Anterior cingulate cortex (tissue), 58 donors: ENCODE measurements around the gene TTLL11.

Source experiments
- DNase-seq, 58 donors: peaks; one replicate each; lab custom pipeline; 2025; lab: John Stamatoyannopoulos, UW

TTLL11 gene

DNA sequence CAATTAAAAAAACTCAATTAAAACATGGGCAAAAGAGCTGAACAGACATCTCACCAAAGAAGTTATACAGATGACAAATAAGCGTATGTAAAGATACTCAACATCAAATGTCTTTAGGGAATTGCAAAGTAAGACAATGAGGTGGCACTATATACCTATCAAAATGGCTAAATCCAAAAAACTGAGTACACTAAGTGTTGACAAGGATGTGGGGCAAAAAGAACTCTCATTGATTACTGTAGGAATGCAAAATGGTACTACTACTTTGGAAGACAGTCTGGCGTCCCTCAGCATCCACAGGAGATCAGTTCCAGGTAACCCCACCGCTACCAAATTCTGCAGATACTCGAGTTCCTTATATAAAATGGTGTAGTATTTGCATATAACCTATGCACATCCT is 243.6 kb downstream of the TTLL11 start:
- no peak for DNase-seq

DNA sequence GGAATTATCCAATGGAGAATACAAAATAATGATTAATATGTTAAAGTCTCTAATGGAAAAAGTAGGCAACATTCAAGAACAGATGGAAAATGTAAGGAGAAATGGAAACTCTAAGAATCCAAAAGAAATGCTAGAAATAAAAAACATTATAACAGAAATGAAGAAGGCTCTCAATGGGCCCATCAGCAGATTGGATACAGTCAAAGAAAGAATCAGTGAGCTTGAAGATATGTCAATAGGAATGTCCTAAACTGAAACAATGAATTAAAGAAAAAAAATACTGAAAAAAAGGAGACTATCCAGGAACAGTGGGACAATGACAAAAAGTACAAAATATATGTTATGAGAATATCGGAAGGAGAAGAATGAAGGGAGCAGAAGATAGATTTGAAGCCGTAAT is 248.5 kb downstream of the TTLL11 start:
- no peak for DNase-seq

DNA sequence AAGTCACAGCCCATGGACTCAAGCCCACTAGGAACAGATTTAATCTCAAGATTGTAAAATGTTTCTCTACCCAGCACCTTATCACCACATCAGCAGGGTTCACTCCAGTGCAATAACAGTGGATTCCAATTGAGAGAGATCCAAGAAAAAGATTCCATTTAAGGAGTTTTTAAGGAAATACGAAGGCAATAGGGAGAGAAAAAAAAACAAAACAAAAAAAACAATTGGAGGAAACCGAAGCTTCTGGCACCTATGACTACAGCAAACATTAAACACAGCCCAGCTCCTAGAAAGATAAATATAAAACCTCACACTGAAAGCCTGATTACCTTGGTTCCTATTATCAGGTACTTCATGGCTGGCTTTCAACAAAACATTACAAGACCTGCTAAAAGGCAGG is 249.0 kb downstream of the TTLL11 start:
- DNase-seq, result no peak

DNA sequence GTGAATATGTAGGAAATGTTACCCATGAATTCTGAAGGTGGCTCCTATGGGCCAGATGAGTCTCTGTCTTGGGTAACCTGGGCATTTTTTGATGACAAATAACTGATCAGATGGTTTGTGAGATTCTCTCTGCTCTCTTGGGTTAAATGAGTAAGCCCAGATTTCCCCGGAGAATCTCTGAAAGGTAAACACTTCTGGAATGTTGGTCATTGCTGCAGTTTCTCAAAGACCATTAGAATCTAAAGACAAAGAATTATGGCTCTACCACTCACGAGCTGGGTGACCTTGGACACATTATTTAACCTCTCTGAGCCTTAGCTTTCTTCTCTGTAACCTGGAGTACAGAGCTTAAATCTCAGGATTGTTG is 250.5 kb downstream of the TTLL11 start:
- DNase-seq, result no peak

DNA sequence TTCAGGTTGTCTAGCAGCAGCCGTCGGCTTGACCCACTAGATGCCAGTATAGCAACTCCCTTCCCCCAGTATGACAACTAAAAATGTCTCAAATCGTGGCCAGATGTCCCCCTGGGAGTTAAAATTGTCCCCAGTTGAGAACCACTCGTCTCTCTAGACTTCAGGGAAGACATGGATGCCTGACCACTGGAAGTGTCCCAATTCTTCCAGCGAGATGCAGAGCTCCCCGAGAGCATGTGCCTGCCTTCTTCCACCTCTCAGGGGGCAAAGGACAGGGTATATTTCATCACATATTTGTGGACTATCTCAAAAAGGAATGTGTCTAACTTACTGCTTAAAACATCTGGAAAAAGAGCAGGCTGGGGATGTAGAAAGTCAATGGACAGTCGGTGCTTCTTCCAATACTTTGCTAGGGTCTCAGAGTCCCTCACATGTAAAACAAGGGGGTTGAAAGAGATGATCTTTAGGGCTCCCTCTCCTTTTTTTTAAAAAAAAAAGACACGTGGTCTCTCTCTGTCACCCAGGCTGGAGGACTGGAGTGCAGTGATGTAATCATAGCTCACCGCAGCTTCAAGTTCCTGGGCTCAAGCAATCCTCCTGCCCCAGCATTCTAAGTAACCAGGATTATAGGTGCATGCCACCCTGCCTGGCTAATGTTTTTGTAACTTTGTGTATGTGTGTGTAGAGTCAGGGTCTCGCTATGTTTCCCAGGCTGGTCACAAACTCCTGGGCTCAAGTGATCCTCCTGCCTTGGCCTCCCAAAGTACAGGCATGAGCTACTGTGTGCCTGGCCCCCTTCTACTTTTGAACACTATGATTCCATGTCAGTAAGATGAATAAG is 251.1 kb downstream of the TTLL11 start:
- DNase-seq, result no peak

DNA sequence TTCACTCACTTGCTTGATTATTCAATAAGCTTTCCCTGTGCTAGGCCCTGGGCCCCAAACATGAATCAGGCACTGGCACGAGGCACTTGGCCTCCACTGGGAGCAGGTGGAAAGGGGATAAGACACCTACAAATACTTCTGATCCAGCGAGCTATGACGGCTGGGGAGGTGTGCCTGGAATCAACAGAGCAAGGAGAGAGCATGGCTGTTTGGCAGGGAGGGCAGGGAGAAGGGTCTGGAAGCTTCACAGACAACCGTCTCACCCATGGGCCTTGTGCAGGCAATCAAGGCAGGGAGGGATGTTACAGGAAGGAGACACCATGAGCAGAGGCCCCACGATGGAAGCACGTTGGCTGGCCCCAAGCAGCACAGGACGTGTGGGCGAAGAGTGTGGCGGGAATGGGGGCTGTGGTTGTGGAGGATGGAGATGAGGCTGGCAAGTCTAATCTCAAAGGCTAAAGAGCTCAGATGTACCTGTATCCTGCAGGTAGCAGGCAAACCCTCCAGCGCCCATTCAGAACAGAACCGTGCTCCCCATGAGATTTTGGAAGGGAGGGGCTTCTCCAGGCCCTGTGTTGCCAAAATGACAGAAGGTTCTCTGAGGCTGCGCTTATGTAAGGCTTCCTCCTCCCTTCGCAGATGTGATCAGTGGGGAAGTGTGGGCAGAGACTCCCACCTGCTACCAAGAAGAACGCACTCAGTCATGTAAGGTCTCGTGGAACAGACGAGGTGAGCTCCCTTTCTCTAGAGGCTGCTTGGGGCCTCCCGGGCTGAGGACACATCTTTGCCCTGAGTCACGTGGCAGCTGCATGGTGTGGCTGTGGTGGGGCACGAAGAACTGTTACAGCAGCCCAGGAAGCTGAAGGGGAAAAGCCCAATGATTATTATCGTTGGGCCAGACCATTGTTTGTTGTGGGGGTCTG is 252.0 kb downstream of the TTLL11 start:
- peak in 10 of 58 donors; percentile 26 to 63 (median 36) for DNase-seq

DNA sequence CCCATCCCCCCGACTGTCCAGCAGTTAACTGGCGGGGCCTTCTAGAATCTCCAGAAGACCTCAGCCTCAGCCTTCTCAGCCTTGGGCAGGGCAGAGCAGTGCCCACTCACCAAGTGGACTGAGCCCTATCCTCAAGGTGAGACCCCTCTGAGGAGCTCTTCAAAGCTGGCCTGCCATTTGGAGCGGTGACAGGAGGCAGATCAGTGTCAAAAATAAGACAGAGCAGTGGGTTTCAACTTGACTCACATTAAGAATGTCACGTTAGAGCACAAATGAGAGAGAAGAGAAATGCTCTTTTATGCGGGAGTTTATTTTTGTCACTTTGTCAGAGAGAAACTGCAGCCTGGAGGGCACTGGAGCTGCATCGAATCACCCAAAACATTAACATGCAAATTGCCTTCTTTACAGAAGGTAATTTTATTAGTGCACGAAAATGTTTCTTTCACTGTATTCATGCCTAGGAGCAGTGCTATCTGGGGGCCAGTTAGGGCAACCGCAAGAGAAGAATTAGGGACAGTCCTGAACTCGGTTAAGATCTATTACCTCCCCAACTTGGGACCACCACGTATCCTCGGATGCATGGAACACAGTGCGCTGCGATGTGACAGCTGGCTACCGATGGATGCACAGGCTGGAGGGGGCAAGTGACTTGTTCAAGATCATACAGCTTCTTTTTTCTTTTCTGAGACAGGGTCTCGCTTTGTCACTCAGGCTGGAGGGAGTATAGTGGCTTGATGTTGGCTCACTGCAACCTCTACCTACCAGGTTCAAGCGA is 253.2 kb downstream of the TTLL11 start:
- no peak for DNase-seq

DNA sequence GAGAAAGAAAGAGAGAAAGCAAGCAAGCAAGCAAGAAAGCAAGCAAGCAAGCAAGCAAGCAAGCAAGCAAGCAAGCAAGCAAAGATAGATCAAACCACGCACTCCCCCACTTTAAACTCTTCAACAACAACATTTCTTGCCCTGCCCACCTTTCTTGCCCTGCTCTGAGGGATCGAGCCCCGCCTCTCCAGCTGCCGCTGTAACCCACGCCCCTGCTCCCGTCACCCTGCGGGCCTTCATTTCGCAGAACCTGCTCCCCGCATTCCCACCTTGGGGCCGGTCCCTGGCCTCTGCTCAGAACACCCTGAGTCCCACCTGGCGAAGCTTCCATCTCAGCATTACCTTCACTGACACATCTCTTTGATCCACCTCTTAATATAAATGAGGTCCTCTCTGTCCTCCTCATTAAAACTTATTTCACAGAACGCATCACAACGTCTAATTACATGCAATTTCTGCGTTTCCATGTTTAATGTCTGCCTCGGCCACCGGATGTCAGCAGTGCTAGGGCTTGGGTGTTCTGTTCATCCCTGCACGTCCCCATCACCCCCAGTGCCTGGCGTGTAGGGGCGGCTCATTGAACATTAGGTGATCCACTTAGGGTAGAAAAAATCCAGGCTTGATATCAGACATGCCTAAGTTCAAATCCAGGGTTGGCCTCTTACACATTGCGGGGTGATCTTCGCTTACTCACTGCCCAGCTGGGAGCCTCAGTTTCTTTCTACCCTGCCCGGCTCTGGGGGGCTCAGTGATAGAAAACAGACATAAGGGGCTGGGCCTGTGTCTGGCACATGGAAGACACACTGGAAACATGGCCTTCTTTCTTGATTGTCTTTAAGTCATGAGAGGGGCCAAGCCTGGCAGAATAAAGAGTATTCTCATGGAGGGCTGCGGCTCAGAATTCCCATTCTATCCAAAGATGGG is 254.1 kb downstream of the TTLL11 start:
- no peak for DNase-seq

DNA sequence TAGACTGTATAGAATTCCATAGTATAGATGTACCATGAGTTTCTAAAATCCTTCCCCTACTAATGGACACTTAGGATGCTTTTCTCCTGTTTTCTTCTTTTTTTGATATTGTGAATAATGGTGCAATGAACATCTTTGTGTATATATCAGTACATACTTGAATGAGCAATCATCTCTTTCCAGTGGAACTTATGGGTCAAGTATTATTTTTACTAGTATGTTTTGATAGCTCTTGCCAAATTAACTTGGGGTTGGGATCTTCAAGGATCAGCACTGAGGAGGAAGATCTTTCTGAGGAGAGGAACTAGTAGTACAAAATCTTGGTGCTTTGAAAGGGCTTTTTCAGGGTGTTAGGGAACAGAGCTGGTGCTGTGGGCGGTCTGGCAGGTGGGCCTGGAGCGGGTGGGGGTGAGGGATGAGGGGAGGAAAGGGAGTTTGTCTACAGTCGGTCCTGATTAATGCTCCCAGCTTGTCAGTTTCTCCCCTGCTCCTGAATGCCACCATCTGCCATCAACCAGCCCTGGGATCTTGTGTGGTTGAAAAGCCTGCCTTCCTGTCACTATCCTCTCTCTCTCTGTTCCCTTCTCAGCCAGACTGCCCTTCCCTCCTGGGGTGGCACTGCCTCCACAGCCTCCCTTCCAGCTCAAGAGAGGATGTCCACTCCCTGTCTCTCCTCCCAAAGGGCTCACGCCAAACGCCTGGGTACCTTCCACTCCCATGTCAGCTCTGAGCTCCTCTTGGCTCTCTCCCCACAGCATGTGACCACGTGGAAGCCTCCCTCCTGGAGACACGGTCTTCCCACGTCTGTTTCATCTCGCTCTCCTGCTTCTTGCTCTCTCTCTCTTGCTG is 255.8 kb downstream of the TTLL11 start:
- DNase-seq, result peak in 30 of 58 donors; percentile 21 to 89 (median 52)

DNA sequence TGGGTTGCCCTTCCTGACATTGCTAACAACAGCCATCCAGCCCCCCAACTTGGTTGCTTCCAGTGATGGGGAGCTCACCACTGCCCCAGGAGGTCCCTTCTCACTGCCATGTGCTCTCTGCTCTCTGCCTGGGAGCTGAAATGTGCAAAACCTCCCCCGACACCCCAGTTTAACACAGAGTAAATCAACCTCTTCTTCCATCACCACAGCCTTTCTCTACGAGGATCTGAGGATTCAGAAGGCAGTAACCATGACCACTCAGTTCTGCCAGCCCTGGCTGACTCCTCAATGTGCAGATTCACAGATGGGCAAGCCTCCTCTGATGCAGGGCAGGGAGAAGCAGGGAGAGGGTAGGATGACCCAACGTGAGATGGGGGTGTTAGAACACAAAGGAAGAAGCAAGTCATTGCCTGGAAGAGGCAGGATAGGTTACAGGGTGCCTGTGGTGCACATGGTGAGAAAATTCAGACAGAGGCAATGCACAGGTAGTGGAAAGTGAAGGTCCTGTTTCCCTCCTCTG is 256.7 kb downstream of the TTLL11 start:
- DNase-seq, result no peak

DNA sequence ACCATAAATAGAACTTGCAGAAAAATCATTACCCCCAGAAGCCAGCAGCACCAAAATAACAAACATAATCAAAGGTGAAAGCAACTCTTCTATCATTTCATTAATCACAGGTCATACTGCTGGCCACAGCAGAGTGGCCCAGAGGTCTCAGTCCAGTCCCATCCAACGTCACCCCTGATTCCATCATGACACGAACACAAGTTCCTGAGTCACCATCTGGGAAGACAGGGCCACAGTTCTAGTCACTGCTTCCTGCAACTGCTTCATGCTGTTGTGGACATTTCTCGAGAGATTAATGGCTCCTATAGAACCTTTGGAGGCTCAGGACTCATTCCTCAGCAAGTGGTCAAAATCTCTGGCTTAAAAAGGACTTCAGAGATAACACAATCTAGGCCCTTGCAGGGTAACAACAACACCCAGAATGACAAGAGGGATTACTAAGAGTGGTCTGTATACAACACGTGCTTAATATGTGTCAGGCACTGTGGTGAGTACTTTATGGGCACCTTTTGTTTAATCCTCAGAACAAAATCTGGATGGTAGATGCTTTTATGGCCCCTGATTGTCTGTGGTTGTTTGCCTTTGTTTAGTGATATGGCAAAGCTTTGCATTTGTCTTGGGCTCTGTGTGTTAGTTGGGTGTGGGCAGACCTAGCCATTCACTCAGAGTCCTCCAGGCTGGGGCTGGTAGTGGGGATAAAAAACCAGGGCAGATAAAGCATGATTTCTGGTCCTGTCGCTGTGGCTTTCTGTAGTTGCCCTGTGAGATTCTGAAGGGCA is 257.3 kb downstream of the TTLL11 start:
- no peak for DNase-seq

DNA sequence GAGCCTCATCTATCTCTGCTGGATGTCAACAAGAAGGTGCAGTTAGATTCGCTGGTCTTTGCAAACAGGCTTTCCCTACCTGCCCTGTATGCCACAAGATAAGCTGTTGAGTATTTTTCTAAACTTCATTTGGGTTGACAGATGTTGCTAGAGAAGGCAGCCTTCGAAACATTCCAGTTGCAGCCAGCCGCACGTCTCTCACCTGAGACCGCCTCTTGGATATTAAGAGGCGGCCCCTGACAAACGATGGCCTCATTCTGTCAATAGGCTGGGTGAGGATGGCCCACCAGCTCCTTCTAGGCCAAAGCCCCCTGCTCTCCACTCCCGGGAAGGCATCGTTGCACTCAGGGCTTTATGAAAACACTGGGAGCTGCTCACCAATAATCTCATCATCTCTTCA is 260.0 kb downstream of the TTLL11 start:
- DNase-seq, result no peak

DNA sequence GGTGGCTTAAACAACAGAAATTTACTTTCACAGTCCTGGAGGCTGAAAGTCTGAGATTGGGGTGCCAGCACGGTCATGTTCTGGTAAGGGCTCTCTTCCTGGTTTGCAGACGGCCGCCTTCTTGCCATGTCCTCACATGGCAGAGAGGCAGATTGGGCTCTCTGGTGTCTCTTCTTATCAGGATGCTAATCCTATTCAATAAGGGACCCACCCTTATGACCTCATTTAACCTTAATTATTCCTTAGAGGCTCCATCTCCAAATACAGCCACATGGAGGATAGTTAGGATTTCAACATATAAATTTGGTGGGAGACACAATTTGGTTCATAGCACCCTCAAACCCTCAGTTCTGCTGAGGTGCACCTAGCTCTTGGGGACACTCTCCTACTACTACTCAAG is 261.2 kb downstream of the TTLL11 start:
- DNase-seq, result no peak

DNA sequence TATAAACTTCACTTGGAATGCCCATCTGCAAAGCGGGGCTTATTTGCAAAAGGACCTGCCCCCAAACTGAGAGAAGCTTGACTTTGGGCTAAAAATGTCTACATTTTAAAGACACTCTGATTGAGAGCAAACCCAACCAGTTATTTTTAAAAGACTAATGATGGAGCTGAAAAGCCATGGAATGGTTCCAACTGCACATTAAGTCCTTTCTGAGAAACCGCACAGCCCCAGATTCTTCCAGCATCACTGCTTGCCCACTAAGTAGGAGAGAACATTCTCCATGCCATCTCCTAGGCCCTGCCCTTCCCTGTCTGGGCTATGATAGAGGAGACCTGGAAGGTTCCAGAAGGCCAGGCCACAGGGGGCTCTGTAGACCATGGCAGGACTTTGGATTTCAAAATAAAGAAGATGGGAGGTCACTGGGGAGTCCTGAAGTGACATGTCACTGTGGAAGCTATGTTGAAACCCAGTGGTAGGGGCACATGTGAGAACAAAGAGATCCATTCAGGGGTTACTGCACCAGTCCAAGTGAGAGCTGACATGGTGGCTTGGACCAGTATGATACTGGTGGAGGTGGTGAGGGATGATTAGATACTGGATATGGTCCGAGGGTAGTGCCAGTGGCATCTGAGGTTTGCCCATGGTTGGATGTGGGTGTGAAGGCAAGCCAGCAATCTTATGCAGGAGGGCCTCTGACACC is 262.5 kb downstream of the TTLL11 start:
- no peak for DNase-seq

DNA sequence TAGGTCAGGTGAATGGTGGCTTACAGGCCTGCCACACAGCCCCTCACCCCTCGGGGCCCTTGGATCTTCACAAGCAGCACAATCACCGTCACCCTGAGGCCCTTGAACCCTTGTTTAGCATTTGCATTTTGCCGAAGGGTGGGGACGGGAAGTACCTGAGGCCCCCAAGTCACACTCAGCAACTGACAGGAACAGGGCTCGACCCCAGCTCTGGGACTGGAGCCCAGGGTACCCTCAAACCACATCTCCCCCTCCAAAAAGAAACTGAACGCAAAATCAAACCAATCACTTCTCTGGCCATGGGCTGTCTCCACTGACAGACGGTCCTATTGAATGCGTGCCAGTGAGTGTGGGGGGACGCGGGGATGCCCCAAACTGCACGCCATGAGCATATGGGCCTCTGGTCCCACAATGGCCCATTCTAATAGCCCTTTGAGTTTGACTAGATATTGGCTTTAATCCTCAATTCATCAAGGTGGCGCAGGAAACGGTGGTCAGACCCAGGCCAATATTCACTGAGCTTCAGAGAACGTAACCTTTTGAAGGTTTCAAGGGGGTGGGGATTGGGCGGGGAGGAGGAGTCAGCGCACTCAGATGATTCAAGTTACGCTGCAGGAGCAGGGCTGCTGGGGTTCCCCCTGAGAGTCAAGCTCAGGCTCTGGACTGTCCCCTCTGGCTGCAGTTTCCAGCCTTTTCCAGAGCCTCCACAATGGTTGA is 265.7 kb downstream of the TTLL11 start:
- DNase-seq, result peak in 3 of 58 donors; percentile 40 to 45 (median 41)

DNA sequence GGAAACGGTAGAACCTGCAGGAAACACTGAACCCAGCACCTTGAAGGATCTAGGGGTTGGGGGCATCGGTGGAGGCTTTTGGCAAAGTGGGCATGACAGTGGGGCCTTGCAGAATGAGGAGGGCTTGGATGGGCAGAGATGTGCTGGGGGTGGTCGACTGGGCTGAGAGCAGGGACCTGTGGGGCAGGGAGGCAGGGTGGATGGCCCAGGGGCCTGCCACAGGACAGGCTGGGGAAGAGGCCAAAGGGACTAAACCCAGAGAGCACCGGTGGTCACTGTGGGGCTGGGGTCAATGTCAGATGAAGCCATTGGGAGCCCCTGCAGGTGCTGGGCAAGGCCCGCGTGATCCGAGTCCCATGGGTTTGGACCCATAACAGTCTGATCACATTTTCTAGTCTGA is 266.4 kb downstream of the TTLL11 start:
- no peak for DNase-seq
